Body of pancreas (tissue), 4 donors: Measurements from ENCODE around the gene CCZ1B.
"Not testable (repeated sequence)": the region's sequence is repeated elsewhere in the genome, so short reads cannot be mapped to it uniquely, and the experiment has no call there.

ENCODE experiments used
- POLR2A ChIP-seq, 3 donors: fragments of 450-650 bp; IDR thresholded peaks; one replicate each; pipeline ENCODE4 v1.6.1; 2016; ENCODE audit warnings: antibody characterized with exemption in 3 of 3, mild to moderate bottlenecking in 2 of 3
- TF ChIP-seq, protein P1 (sequence below), 7 experiments: fragments of 450-650 bp in 4 of 7; fragments of 200-600 bp in 3 of 7; sonication (generic) in 3 of 7; IDR thresholded peaks; one replicate each; pipeline ENCODE4 v1.5.1; 2016 to 2019; ENCODE audit warnings: antibody characterized with exemption in 7 of 7

DNA sequence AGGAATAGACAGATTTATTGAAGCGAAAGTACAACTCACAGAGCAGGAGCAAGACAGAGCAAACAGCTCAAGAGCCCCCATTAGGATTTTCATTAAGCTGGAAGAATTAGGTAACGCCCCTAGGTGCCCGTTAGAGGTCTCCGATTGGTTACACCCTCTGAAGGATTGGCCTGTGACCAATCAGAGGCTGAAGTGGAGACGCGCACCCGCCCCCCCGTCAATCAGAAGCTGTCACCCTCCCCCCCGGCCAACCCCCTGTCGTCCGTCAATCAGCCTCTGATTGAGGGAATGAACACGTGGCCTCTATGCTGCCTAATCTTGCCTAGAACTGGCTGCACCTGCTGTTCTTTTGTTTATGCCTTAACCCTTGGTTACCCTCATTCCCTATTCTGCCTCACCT, 1.1 kb upstream of the CCZ1B start:
- TF ChIP-seq, protein P1, sequence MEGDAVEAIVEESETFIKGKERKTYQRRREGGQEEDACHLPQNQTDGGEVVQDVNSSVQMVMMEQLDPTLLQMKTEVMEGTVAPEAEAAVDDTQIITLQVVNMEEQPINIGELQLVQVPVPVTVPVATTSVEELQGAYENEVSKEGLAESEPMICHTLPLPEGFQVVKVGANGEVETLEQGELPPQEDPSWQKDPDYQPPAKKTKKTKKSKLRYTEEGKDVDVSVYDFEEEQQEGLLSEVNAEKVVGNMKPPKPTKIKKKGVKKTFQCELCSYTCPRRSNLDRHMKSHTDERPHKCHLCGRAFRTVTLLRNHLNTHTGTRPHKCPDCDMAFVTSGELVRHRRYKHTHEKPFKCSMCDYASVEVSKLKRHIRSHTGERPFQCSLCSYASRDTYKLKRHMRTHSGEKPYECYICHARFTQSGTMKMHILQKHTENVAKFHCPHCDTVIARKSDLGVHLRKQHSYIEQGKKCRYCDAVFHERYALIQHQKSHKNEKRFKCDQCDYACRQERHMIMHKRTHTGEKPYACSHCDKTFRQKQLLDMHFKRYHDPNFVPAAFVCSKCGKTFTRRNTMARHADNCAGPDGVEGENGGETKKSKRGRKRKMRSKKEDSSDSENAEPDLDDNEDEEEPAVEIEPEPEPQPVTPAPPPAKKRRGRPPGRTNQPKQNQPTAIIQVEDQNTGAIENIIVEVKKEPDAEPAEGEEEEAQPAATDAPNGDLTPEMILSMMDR (IDR thresholded peaks at IDR 0.05): not testable (repeated sequence)
- TF ChIP-seq POLR2A (IDR thresholded peaks at IDR 0.05): not testable (repeated sequence)
